K562 (cell line): ENCODE data around the gene RIC8B. TPM values are rescaled to one million over a fixed set of nuclear protein-coding genes. Genes with fewer than 3 reads are reported as not detected.

ENCODE experiments used
- AFF1 ChIP-seq, 2 experiments: fragments of 450-650 bp; IDR thresholded peaks; 2 replicates each; pipeline ENCODE4 v1.6.1; 2018; ENCODE audit warnings: mild to moderate bottlenecking in 2 of 2, low read depth in 1 of 2; ENCODE audit not compliant: partially characterized antibody in 2 of 2
- ASH1L ChIP-seq: fragments of 450-650 bp; IDR thresholded peaks from 2 replicates; pipeline ENCODE4 v1.6.1; 2018; ENCODE audit warnings: borderline replicate concordance, mild to moderate bottlenecking, low read depth; ENCODE audit not compliant: partially characterized antibody
- CHD2 ChIP-seq: IDR thresholded peaks from 2 replicates; pipeline ENCODE4 v1.6.1; 2011; ENCODE audit warnings: low read depth, low read length
- EGR1 ChIP-seq: fragments of 450-650 bp; conservative IDR thresholded peaks from 2 replicates; pipeline ENCODE4 v1.6.1; 2017; ENCODE audit warnings: mild to moderate bottlenecking
- EWSR1 ChIP-seq: fragments of 450-650 bp; IDR thresholded peaks from 2 replicates; pipeline ENCODE4 v1.6.1; 2018; ENCODE audit warnings: borderline replicate concordance, mild to moderate bottlenecking, low read depth, moderate library complexity; ENCODE audit not compliant: partially characterized antibody
- FOXA1 ChIP-seq: fragments of 450-650 bp; IDR thresholded peaks from 2 replicates; pipeline ENCODE4 v1.6.1; 2016; ENCODE audit warnings: mild to moderate bottlenecking, borderline replicate concordance
- FOXA3 ChIP-seq, 2 experiments: fragments of 450-650 bp in 1 of 2; sonication (generic) in 1 of 2; formaldehyde crosslinking; IDR thresholded peaks in 1 of 2; conservative IDR thresholded peaks in 1 of 2; 2 replicates each; pipeline versions ENCODE4 v1.4.0 to v1.8.0; 2020 to 2022; ENCODE audit warnings: mild to moderate bottlenecking in 2 of 2, missing genetic modification reagents in 1 of 2
- GTF2E2 ChIP-seq: fragments of 200-800 bp; sonication (Bioruptor generic); IDR thresholded peaks from 2 replicates; pipeline ENCODE4 v1.6.1; 2016; ENCODE audit warnings: missing genetic modification characterization, missing compliant biosample characterization
- KLF1 ChIP-seq: fragments of 450-650 bp; IDR thresholded peaks from 2 replicates; pipeline ENCODE4 v1.6.1; 2016; ENCODE audit warnings: missing genetic modification characterization, missing compliant biosample characterization
- MAFG ChIP-seq: fragments of 450-650 bp; conservative IDR thresholded peaks from 2 replicates; pipeline ENCODE4 v1.6.1; 2016; ENCODE audit warnings: missing genetic modification characterization, missing compliant biosample characterization
- PCBP2 ChIP-seq: fragments of 200-400 bp; formaldehyde crosslinking; IDR thresholded peaks from 2 replicates; pipeline ENCODE4 v1.6.1; 2018; ENCODE audit warnings: low read length, low read depth, mild to moderate bottlenecking, moderate library complexity; ENCODE audit not compliant: poor library complexity, severe bottlenecking
- PHF21A ChIP-seq: fragments of 450-650 bp; IDR thresholded peaks from 2 replicates; pipeline ENCODE4 v1.6.1; 2017; ENCODE audit warnings: low read depth, borderline replicate concordance
- PML ChIP-seq: IDR thresholded peaks from 2 replicates; pipeline ENCODE4 v1.6.1; 2012; ENCODE audit warnings: low read length, inconsistent platforms
- TAF7 ChIP-seq: fragments of 450-650 bp; IDR thresholded peaks from 2 replicates; pipeline ENCODE4 v1.6.1; 2016; ENCODE audit warnings: missing genetic modification characterization, missing compliant biosample characterization
- TCFL5 ChIP-seq: fragments of 250-450 bp; sonication (Bioruptor Pico); conservative IDR thresholded peaks from 2 replicates; pipeline ENCODE4 v1.6.1; 2021; ENCODE audit warnings: mild to moderate bottlenecking, moderate library complexity, matching md5 sums
- TOE1 ChIP-seq, 2 experiments: fragments of 450-650 bp in 1 of 2; sonication (generic) in 1 of 2; formaldehyde crosslinking in 1 of 2; IDR thresholded peaks; 2 replicates each; pipeline versions ENCODE4 v1.7.1 to v1.8.0; 2016 to 2022; ENCODE audit warnings: borderline replicate concordance in 2 of 2, mild to moderate bottlenecking in 2 of 2, antibody characterized with exemption in 1 of 2, inconsistent platforms in 1 of 2, low read depth in 1 of 2, missing genetic modification reagents in 1 of 2, moderate library complexity in 1 of 2
- ZBTB43 ChIP-seq: sonication (generic); formaldehyde crosslinking; IDR thresholded peaks from 2 replicates; pipeline ENCODE4 v1.8.0; 2023; ENCODE audit warnings: mild to moderate bottlenecking, missing genetic modification reagents
- ZNF695 ChIP-seq: fragments of 450-650 bp; formaldehyde crosslinking; IDR thresholded peaks from 2 replicates; pipeline ENCODE4 v1.4.0; 2020; ENCODE audit warnings: mild to moderate bottlenecking, moderate library complexity
- ZNF785 ChIP-seq: fragments of 250-450 bp; sonication (Bioruptor Pico); IDR thresholded peaks from 2 replicates; pipeline ENCODE4 v1.4.0; 2020; ENCODE audit warnings: mild to moderate bottlenecking
- polyA plus RNA-seq, 8 experiments: library from polyadenylated mRNA; depleted of rRNA in 4 of 8; stranded (reverse) in 5 of 8; unstranded in 3 of 8; fragments of >200 nt; fragmentation: Nextera tagmentation in 2 of 8; fragmentation: Illumina TruSeq in 1 of 8; extraction: Ambion mirVana in 2 of 8; extraction: Trizol in 1 of 8; gene quantifications; 2 replicates each; pipeline versions ENCODE4 v1.2.1 to v1.2.3, GENCODE V29; 2011 to 2014; ENCODE audit warnings: inconsistent platforms in 1 of 8, missing spikeins in 1 of 8
- total RNA-seq, 7 experiments: library from RNA; depleted of rRNA in 6 of 7; stranded (reverse); fragments of >200 nt in 6 of 7; fragmentation: Illumina TruSeq in 2 of 7; extraction: Trizol in 2 of 7; gene quantifications; 2 replicates each; pipeline versions ENCODE4 v1.2.1 to v1.2.3, GENCODE V29; 2011 to 2021; ENCODE audit warnings: low replicate concordance in 1 of 7
- TF ChIP-seq, protein P1 (sequence below): fragments of 450-650 bp; conservative IDR thresholded peaks from 2 replicates; pipeline ENCODE4 v1.6.1; 2016; ENCODE audit warnings: missing genetic modification characterization, low read depth, mild to moderate bottlenecking, missing compliant biosample characterization, moderate library complexity

The RIC8B gene
- total and polyA plus RNA-seq, 9 of the 15 experiments (the other 6 are each of a cell fraction or from before 2014, with no cell fraction given), result 0.92 to 8.1 (median 4.8) TPM

DNA sequence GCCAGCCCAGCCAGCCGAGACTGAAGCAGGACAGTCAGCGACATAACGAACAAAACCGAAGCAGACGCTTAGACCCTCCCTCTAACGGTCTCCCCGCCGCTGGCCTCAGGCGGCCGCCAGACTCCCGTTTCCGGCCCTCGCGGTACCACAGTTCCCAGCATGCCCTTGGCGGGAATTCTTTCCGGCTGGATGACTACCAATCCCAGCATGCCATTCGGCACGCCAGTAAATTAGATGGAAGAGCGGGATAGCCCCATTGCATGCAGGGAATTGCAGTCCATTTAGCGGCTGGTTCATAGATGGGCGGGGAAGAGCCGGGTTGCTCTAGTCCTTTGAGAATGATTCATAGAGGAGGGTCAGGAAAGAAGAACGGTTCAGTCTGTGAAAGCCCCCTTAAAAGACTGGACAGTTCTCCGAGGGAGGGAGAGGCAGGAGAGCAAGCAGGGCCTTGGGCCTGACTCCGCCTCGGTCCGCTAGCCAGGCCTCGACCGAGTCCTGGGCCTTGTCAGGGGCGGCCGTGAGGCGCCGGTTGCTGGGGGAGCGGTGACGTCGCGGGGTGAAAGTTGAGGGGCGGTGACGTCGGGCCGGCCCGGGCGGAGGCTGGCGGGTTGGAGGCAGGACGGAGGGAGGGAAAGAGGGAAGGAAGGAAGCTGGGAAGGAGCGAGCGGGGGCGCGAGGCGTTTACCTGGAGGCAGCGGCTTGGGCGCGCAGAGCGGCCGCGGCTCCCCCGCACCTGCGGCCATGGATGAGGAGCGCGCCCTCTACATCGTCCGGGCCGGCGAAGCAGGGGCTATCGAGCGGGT lies at the start of gene RIC8B (continued):
- TF ChIP-seq ZBTB43 (CRISPR knock-in tag), result no peak
- TF ChIP-seq GTF2E2, result no peak
- TF ChIP-seq KLF1 (tag), result no peak
- TF ChIP-seq FOXA3 (CRISPR knock-in tag; conservative IDR thresholded peaks at IDR 0.05 in 1 of 2, IDR thresholded peaks at IDR 0.05 in 1 of 2), result peak in 1 of 2 experiments; percentile 66; a peak in 1 of 4 replicates
- peak; percentile 28 for TF ChIP-seq PCBP2
- peak; percentile 65; the same call in 1 of the 2 replicates for TF ChIP-seq PML
- TF ChIP-seq PHF21A, result no peak
- no peak for TF ChIP-seq TCFL5 (CRISPR knock-in tag)
- TF ChIP-seq CHD2, result peak; percentile 97
- no peak for TF ChIP-seq MAFG (tag)
- no peak for TF ChIP-seq ZNF695 (CRISPR knock-in tag)
- TF ChIP-seq AFF1 (IDR thresholded peaks at IDR 0.05; ENCODE audit: low read depth in 1 of 2, partially characterized antibody in 2 of 2), result peak in 1 of 2 experiments; percentile 99
- TF ChIP-seq, protein P1, sequence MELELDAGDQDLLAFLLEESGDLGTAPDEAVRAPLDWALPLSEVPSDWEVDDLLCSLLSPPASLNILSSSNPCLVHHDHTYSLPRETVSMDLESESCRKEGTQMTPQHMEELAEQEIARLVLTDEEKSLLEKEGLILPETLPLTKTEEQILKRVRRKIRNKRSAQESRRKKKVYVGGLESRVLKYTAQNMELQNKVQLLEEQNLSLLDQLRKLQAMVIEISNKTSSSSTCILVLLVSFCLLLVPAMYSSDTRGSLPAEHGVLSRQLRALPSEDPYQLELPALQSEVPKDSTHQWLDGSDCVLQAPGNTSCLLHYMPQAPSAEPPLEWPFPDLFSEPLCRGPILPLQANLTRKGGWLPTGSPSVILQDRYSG (tag), result peak; percentile 70; the same call in 1 of the 2 replicates
- TF ChIP-seq TOE1 (IDR thresholded peaks at IDR 0.05; ENCODE audit: borderline replicate concordance), result peak; percentile 17; the same call in 1 of the 2 replicates
- TF ChIP-seq TOE1 (CRISPR knock-in tag; IDR thresholded peaks at IDR 0.05; ENCODE audit: borderline replicate concordance, low read depth), result no peak
- no peak for TF ChIP-seq TAF7
- TF ChIP-seq ASH1L, result no peak
- TF ChIP-seq FOXA1, result no peak
- TF ChIP-seq EWSR1, result no peak
- TF ChIP-seq ZNF785 (CRISPR knock-in tag), result no peak
- TF ChIP-seq EGR1, result peak; percentile 82
